GM18508 (cell line): ENCODE measurements around the gene PI4KA.

ENCODE experiments used
- ATAC-seq: cut with Tn5 transposase; IDR thresholded peaks from one replicate; pipeline ENCODE4 v1.9.1; 2021; ENCODE audit warnings: moderate number of reproducible peaks; ENCODE audit not compliant: insufficient read depth, unreplicated experiment

Gene PI4KA

DNA sequence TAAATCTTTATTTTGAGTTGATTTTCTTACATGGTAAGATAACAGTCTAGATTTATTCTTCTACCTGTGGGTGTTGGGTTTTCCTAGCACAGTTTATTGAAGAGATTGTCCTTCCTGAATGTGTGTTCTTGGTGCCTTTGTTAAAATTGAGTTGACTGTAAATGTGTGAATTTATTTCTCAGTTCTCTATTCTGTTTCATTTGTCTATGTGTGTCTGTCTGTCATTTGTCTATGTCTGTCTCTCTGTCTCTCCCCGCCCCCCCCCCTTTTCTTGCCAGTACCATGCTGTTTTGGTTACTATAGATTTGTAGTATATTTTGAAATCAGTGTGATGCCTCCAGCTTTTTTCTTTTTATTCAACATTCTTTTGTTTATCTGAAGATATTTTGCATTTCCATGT is 199.4 kb downstream of the PI4KA start:
- ATAC-seq: no peak

- ATAC-seq: no peak
Measured at GRCh38 chr22:20658433-20659222, 200.0 kb downstream of the PI4KA start.

- ATAC-seq: no peak
Measured at GRCh38 chr22:20657963-20658362, 200.6 kb downstream of the PI4KA start.
